GM13977 (cell line): ENCODE results near the gene FANCC.

ENCODE experiments used
- DNase-seq: peaks from one replicate; pipeline ENCODE4 v3.0.0; 2012; ENCODE audit warnings: low spot score
- in situ Hi-C: fragments of 300-500 bp; cut with MboI; formaldehyde crosslinking; loops from one replicate; pipeline ENCODE4 v1.12.0; 2022; ENCODE audit warnings: low sequenced_read_pairs, low pct_unique_long_range_greater_than_20kb, mixed read lengths, inconsistent platforms; ENCODE audit not compliant: unreplicated experiment
- TF ChIP-seq, protein P1 (sequence below): IDR thresholded peaks from 2 replicates; pipeline ENCODE4 v1.5.1; 2012; ENCODE audit warnings: mild to moderate bottlenecking, control low read depth; ENCODE audit not compliant: insufficient read depth; ENCODE audit errors: extremely low read depth, missing control alignments

FANCC gene

GRCh38 chr9:95100071-95100627, 217.4 kb downstream of the FANCC start:
- in situ Hi-C loops = no loop called here
- TF ChIP-seq, protein P1, sequence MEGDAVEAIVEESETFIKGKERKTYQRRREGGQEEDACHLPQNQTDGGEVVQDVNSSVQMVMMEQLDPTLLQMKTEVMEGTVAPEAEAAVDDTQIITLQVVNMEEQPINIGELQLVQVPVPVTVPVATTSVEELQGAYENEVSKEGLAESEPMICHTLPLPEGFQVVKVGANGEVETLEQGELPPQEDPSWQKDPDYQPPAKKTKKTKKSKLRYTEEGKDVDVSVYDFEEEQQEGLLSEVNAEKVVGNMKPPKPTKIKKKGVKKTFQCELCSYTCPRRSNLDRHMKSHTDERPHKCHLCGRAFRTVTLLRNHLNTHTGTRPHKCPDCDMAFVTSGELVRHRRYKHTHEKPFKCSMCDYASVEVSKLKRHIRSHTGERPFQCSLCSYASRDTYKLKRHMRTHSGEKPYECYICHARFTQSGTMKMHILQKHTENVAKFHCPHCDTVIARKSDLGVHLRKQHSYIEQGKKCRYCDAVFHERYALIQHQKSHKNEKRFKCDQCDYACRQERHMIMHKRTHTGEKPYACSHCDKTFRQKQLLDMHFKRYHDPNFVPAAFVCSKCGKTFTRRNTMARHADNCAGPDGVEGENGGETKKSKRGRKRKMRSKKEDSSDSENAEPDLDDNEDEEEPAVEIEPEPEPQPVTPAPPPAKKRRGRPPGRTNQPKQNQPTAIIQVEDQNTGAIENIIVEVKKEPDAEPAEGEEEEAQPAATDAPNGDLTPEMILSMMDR = no peak
- DNase-seq = no peak

DNA sequence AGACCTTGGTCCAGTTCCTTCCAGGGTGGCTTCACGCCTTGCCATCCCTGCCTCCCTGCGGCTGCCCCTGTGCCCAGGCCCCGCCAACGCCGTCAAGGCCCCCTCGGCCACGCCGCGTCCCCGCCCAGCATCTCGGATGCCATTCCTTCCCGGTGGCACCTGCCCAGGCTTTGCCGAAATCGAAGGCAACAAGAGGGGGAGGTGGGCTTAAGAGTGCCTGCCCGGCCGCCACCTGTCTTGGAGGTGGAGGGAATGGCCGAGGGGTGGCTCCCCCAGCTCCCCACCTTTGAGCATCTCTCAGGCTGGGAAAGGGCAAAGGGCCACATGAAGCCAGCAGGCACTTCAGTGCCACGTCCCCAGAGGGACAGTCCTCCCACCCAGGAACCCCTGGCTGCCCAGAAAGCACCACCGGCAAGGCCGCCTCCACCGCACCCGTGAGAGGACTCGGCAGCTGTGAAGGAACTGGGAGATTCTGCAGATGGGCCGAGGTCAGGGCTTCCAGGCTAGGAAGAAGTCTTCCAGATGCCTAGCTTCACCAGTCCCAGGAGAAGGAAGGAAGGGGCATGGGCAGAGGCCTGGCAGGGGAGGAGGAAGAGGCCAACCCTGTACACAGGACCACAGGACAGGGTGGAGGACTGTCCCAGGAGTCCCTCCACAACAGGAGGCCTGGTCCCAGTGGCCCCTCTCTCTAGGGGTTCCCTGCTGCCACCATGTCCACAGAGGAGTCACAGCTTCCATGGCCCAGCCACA, 218.0 kb downstream of the FANCC start:
- no peak for DNase-seq
- in situ Hi-C loops = no loop called here
- TF ChIP-seq, protein P1 = no peak

DNA sequence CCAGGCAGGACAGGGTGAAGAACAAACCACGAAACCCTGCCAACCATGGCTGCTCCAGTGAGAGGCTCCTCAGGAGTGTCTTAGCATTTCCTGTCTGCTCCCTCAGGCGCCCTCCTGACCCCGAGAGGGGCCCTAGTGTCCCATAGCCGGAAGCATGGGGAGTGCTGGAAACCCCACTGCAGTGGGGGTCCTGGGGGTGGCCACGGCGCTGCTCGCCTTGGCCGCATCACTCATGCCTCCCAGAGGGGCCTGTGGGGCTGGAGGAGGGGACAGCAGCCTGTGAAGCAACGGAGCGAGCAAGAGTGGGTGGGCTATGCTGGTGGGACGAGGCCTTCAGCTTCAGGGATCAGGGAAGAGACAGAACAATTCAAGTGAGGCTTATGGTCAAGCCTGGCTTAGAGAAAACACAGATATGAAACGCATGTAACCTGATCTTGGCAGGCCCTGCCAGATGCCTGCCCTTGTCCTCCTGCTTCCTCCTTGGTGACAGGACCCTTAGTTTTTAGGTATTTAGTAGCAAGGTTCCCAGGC, 219.1 kb downstream of the FANCC start:
- no peak for DNase-seq
- TF ChIP-seq, protein P1 = no peak
- in situ Hi-C loops = no loop called here

DNA sequence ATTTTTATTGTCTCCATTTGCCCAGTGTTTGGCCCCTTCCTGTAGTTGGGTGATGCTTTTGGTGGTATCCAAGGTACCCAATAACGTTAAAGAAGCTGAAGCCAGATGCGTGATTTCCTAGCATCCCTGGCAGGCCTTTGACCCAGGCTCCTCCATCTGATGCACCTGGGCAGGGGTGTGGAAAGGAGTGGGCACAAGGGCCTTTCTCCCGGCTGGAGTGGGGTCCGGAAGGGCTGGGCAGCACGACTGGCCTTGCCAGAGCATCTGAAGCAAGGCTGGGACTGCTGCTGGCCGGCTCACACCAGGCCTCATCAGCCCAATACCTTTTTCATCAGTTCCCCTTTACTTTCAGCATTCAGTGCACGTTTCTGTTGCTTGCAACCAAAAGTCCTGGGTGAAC, 220.2 kb downstream of the FANCC start:
- in situ Hi-C loops = no loop called here
- no peak for DNase-seq

DNA sequence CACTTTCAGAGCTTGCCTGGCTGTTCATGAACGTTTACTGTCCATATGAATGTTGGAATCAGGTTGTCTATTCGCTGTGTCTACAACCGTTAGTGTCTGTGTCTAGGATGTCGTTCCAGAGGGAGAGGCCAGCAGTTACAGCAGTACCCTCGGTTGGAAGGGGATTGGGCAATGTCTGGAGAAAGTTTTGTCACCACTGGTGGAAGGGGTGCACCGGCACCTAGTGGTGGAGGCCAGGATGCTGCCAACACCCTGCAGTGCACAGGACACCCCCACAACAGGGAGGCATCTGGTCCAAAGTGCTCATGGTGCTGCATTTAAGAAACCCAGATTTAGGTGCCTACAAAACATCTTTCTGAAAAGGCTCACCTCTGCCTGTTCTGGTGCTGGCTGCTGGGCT, 220.7 kb downstream of the FANCC start:
- in situ Hi-C loops = no loop called here
- DNase-seq = no peak
- TF ChIP-seq, protein P1 = peak; percentile 9

More for the DNA sequence above, 220.2 kb downstream of the FANCC start:
- TF ChIP-seq, protein P1 = no peak

GRCh38 chr9:95096381-95096780, 221.1 kb downstream of the FANCC start:
- TF ChIP-seq, protein P1 = peak; percentile 7
- in situ Hi-C loops = no loop called here
- no peak for DNase-seq
